Measurements from ENCODE around the gene PDGFRB. TPM values are rescaled to one million over a fixed set of nuclear protein-coding genes. Genes with fewer than 3 reads are reported as not detected.

Gene PDGFRB
- 5.1 and 13.0 TPM in 2 replicates for total RNA-seq

- DNase-seq (ENCODE audit: extremely low read depth, low read depth, low spot score), result no peak
Observed at GRCh38 chr5:150155258-150156026, at the start of gene PDGFRB. PDGFRB (minus strand) TSS chr5:150155845; CDS start chr5:150137047, 18,798 bp downstream.

- DNase-seq (ENCODE audit: extremely low read depth, low read depth, low spot score), result no peak
Observed at GRCh38 chr5:150204590-150204960, 48.9 kb upstream of the PDGFRB start.

GRCh38 chr5:150203832-150204589 lies 48.4 kb upstream of the PDGFRB start:
- no peak for DNase-seq (ENCODE audit: extremely low read depth, low read depth, low spot score)

- no peak for DNase-seq (ENCODE audit: extremely low read depth, low read depth, low spot score)
Observed at GRCh38 chr5:150202501-150202900, 46.9 kb upstream of the PDGFRB start.

GRCh38 chr5:150197476-150197875 lies 41.8 kb upstream of the PDGFRB start:
- no peak for DNase-seq (ENCODE audit: extremely low read depth, low read depth, low spot score)

- DNase-seq (ENCODE audit: extremely low read depth, low read depth, low spot score), result no peak
Observed at GRCh38 chr5:150196986-150197385, 41.3 kb upstream of the PDGFRB start.

- DNase-seq (ENCODE audit: extremely low read depth, low read depth, low spot score), result no peak
Observed at GRCh38 chr5:150196514-150196913, 40.9 kb upstream of the PDGFRB start.

- no peak for DNase-seq (ENCODE audit: extremely low read depth, low read depth, low spot score)
Observed at GRCh38 chr5:150195736-150196485, 40.3 kb upstream of the PDGFRB start.

GRCh38 chr5:150192462-150192861 lies 36.8 kb upstream of the PDGFRB start:
- no peak for DNase-seq (ENCODE audit: extremely low read depth, low read depth, low spot score)

- DNase-seq (ENCODE audit: extremely low read depth, low read depth, low spot score), result no peak
Observed at GRCh38 chr5:150190987-150191386, 35.3 kb upstream of the PDGFRB start.

GRCh38 chr5:150190503-150190979 lies 34.9 kb upstream of the PDGFRB start:
- no peak for DNase-seq (ENCODE audit: extremely low read depth, low read depth, low spot score)

- DNase-seq (ENCODE audit: extremely low read depth, low read depth, low spot score), result no peak
Observed at GRCh38 chr5:150189728-150190502, 34.3 kb upstream of the PDGFRB start, which contains the start of gene SLC6A7. SLC6A7 (plus strand) TSS chr5:150190062; CDS start chr5:150190328, 266 bp downstream.

GRCh38 chr5:150189326-150189725 lies 33.7 kb upstream of the PDGFRB start:
- no peak for DNase-seq (ENCODE audit: extremely low read depth, low read depth, low spot score)

- DNase-seq (ENCODE audit: extremely low read depth, low read depth, low spot score), result no peak
Observed at GRCh38 chr5:150188146-150188842, 32.6 kb upstream of the PDGFRB start.

GRCh38 chr5:150186897-150187296 lies 31.3 kb upstream of the PDGFRB start:
- DNase-seq (ENCODE audit: extremely low read depth, low read depth, low spot score), result no peak

GRCh38 chr5:150186137-150186536 lies 30.5 kb upstream of the PDGFRB start:
- no peak for DNase-seq (ENCODE audit: extremely low read depth, low read depth, low spot score)

GRCh38 chr5:150184990-150185912 lies 29.6 kb upstream of the PDGFRB start:
- no peak for DNase-seq (ENCODE audit: extremely low read depth, low read depth, low spot score)

GRCh38 chr5:150184006-150184405 lies 28.4 kb upstream of the PDGFRB start:
- DNase-seq (ENCODE audit: extremely low read depth, low read depth, low spot score), result no peak

- DNase-seq (ENCODE audit: extremely low read depth, low read depth, low spot score), result no peak
Observed at GRCh38 chr5:150183436-150183835, 27.8 kb upstream of the PDGFRB start.
